ENCODE data around the gene KRT74.

KRT74 gene

DNA sequence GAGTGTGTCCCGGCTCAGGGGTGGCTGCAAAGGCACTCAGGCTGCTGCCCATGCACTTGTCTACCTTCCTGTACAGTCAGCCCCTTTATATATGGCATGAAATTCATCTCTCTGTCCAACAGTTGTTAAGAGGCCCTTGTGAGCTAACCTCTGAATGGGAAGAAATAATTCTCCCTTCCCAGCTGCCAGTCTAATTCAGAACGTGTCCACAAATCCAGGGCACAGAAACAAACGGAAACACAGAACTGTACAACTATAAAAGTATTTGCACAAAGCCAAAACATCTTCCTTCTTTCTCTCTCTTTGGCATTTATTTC, 54.3 kb downstream of the KRT74 start:
- no peak for DNase-seq (ENCODE audit: extremely low read depth, insufficient read length)
- no peaks in the 10 kb centered on the region; the same call in 1 of the 2 replicates for H3K27me3 ChIP-seq (replicated peaks; ENCODE audit: control insufficient read depth, insufficient read depth, low read length)
- TF ChIP-seq CTCF (IDR thresholded peaks at IDR 0.05; ENCODE audit: insufficient read depth, low read length, poor library complexity, severe bottlenecking): no peak
- H3K4me3 ChIP-seq (replicated peaks; ENCODE audit: low read depth, low read length): no peak overlapping the region
- no peaks in the 10 kb centered on the region for H3K36me3 ChIP-seq (ENCODE audit: control insufficient read depth, insufficient read depth, low read length)

DNA sequence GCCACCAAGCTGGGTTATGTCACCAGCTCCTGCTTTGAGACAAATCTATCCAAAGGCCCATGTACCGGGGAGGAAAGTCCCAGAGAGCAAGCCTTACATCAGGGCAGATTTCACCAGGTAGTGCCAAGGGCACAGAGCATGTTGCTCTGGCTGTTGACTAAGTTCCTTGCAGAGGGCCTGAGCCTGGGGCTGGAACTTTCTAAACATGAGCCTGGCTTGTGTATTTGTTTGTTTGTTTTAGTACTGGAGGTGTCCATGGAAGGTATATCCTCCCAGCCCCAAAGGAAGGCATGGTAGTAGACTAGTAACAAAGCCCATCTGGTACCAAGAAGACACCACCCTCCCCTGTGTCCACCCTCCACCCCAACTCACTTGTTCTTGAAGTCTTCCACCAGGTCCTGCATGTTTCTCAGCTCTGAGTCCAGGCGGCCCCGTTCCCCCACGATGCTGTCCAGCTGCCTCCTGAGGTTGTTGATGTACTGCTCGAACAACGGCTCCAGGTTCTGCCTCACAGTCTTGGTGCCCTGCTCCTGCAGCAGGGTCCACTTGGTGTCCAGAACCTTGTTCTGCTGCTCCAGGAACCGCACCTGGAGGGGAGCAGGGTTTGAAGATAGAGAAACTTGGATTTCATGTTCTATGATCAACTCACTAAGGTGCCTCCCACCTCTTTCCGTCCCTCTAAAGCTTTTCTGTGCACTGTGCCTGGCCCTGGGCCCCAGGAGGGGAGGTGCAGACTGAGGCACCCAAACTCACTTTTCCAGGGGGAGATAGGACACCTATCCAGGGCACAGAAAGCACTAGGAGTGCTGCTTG, 54.9 kb downstream of the KRT74 start:
- Histone ChIP-seq H3K4me3 (replicated peaks; ENCODE audit: low read depth, low read length) (no peak overlapping the region), H3K27me3 (replicated peaks; ENCODE audit: control insufficient read depth, insufficient read depth, low read length) (no peaks in the 10 kb centered on the region; the same call in 1 of the 2 replicates), H3K36me3 (ENCODE audit: control insufficient read depth, insufficient read depth, low read length) (no peaks in the 10 kb centered on the region)
- TF ChIP-seq CTCF (IDR thresholded peaks at IDR 0.05; ENCODE audit: insufficient read depth, low read length, poor library complexity, severe bottlenecking): no peak
- no peak for DNase-seq (ENCODE audit: extremely low read depth, insufficient read length)

- Histone ChIP-seq H3K36me3 (ENCODE audit: control insufficient read depth, insufficient read depth, low read length) (no peaks in the 10 kb centered on the region), H3K27me3 (replicated peaks; ENCODE audit: control insufficient read depth, insufficient read depth, low read length) (no peaks in the 10 kb centered on the region; the same call in 1 of the 2 replicates), H3K4me3 (replicated peaks; ENCODE audit: low read depth, low read length) (no peak overlapping the region)
- no peak for DNase-seq (ENCODE audit: extremely low read depth, insufficient read length)
- no peak for TF ChIP-seq CTCF (IDR thresholded peaks at IDR 0.05; ENCODE audit: insufficient read depth, low read length, poor library complexity, severe bottlenecking)
These were observed 55.8 kb downstream of the KRT74 start for GRCh38 chr12:52517888-52518287.

DNA sequence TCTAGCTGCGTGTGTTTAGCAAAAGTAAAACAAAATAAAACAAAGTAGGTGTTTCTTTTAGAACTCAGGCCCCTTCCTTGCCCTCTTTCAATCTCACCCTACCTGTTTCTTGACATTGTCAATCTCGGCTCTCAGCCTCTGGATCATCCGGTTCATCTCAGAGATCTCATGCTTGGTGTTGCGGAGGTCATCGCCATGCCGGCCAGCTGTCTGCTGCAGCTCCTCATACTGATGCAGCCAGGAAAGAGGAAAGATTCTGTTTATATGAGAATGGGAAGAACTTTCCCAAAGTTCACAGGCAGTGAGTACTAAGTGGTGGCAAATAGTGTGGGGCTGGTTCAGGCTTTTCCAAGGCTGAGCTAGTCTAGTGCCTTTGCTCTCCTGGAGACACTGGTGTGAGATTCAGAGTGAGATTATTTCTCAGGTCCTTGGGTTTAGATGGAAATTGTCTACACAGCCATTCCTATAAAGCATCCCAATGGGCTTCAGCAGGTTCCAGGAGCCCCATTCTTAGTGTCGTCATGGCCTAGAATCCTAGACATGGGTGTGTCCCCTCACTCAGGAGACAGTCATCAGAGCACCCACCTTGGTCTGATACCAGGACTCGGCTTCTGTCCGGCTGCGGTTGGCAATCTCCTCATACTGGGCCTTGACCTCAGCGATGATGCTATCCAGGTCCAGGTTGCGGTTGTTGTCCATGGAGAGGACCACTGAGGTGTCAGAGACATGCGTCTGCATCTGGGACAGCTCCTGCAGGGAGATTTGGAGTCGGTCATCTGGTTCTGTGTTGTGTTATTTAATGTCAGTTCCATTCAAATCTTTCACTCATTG, 56.4 kb downstream of the KRT74 start:
- no peak for DNase-seq (ENCODE audit: extremely low read depth, insufficient read length)
- no peak overlapping the region for H3K4me3 ChIP-seq (replicated peaks; ENCODE audit: low read depth, low read length)
- no peaks in the 10 kb centered on the region for H3K36me3 ChIP-seq (ENCODE audit: control insufficient read depth, insufficient read depth, low read length)
- no peaks in the 10 kb centered on the region; the same call in 1 of the 2 replicates for H3K27me3 ChIP-seq (replicated peaks; ENCODE audit: control insufficient read depth, insufficient read depth, low read length)
- TF ChIP-seq CTCF (IDR thresholded peaks at IDR 0.05; ENCODE audit: insufficient read depth, low read length, poor library complexity, severe bottlenecking): no peak

- H3K27me3 ChIP-seq (replicated peaks; ENCODE audit: control insufficient read depth, insufficient read depth, low read length): no peaks in the 10 kb centered on the region; the same call in 1 of the 2 replicates
- TF ChIP-seq CTCF (IDR thresholded peaks at IDR 0.05; ENCODE audit: insufficient read depth, low read length, poor library complexity, severe bottlenecking): no peak
- no peak overlapping the region for H3K4me3 ChIP-seq (replicated peaks; ENCODE audit: low read depth, low read length)
- no peaks in the 10 kb centered on the region for H3K36me3 ChIP-seq (ENCODE audit: control insufficient read depth, insufficient read depth, low read length)
- no peak for DNase-seq (ENCODE audit: extremely low read depth, insufficient read length)
These were observed 57.5 kb downstream of the KRT74 start for GRCh38 chr12:52515927-52516831.

Measured in GM06990 (cell line).